Epithelial cell of proximal tubule (primary cell): ENCODE results near the gene ZNF592. TPM values are rescaled to one million over a fixed set of nuclear protein-coding genes. Genes with fewer than 3 reads are reported as not detected.

ENCODE experiments used
- DNase-seq: peaks from one replicate; pipeline ENCODE4 v3.0.0-alpha.2; 2011; ENCODE audit warnings: low read depth
- H3K4me3 ChIP-seq: 2 replicates; pipeline ENCODE4 v1.5.1; 2011; ENCODE audit warnings: low read depth, mild to moderate bottlenecking, low read length
- total RNA-seq: library from RNA; depleted of rRNA; stranded (reverse); fragments of >200 nt; gene quantifications from 2 replicates; pipeline ENCODE4 v1.2.3, GENCODE V29; 2015
- TF ChIP-seq, protein P1 (sequence below): conservative IDR thresholded peaks from 2 replicates; pipeline ENCODE4 v1.5.1; 2012; ENCODE audit warnings: low read depth, mild to moderate bottlenecking, low read length

Gene ZNF592
- total RNA-seq, 1 donor from 2014 or later, result 8.2 TPM

DNA sequence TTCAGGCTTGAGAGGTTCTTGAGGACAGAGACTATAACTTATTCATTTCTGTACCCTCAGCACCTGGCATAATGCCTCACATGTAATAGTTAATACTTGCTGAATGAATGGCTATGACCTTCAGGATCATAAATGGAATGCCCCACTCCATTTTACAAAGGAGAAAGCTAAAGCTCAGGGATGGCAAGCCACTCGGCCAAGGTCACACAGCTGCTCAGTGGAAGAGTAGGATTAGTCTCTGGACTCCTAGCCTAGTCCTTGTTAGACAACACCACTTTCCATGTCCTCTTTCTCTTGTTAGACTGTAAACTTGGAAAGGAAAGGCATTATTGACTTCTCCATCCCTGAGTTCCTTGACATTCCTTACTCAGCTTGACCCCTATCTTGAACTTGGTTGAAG is 65.5 kb downstream of the ZNF592 start:
- DNase-seq, result no peak
- TF ChIP-seq, protein P1, sequence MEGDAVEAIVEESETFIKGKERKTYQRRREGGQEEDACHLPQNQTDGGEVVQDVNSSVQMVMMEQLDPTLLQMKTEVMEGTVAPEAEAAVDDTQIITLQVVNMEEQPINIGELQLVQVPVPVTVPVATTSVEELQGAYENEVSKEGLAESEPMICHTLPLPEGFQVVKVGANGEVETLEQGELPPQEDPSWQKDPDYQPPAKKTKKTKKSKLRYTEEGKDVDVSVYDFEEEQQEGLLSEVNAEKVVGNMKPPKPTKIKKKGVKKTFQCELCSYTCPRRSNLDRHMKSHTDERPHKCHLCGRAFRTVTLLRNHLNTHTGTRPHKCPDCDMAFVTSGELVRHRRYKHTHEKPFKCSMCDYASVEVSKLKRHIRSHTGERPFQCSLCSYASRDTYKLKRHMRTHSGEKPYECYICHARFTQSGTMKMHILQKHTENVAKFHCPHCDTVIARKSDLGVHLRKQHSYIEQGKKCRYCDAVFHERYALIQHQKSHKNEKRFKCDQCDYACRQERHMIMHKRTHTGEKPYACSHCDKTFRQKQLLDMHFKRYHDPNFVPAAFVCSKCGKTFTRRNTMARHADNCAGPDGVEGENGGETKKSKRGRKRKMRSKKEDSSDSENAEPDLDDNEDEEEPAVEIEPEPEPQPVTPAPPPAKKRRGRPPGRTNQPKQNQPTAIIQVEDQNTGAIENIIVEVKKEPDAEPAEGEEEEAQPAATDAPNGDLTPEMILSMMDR, result no peak
- H3K4me3 ChIP-seq, result no peak overlapping the region

DNA sequence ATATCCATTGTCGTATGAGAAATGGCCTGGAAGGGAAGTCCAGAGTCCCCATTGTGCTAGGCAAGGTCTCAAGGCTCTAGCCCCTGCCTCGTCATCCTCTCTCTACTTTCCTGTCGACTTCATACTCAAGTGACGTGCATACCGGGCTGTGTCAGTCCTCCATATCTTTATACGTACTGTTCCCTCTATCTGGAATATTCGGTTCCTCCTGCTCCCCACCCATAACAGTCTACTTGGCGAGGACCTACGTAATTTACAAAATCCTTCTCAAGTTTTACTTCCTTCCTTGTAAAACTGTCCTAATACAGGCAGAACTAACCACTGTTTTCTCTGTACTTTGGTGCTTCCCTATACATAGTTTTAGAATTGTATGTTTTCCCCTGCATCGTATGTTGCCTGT is 66.5 kb downstream of the ZNF592 start:
- no peak overlapping the region for H3K4me3 ChIP-seq
- no peak for DNase-seq
- TF ChIP-seq, protein P1, result no peak

- TF ChIP-seq, protein P1, result no peak
- DNase-seq, result no peak
- H3K4me3 ChIP-seq, result peak within 1 kb of the TSS; percentile 42
These were observed 68.5 kb downstream of the ZNF592 start, which contains the start of gene ALPK3 for GRCh38 chr15:84816694-84817465. ALPK3 (plus strand) TSS chr15:84817356; CDS start chr15:84817453, 97 bp downstream.

GRCh38 chr15:84817466-84818081 is 69.2 kb downstream of the ZNF592 start:
- TF ChIP-seq, protein P1, result no peak
- peak overlapping the region; percentile 42 for H3K4me3 ChIP-seq
- no peak for DNase-seq

DNA sequence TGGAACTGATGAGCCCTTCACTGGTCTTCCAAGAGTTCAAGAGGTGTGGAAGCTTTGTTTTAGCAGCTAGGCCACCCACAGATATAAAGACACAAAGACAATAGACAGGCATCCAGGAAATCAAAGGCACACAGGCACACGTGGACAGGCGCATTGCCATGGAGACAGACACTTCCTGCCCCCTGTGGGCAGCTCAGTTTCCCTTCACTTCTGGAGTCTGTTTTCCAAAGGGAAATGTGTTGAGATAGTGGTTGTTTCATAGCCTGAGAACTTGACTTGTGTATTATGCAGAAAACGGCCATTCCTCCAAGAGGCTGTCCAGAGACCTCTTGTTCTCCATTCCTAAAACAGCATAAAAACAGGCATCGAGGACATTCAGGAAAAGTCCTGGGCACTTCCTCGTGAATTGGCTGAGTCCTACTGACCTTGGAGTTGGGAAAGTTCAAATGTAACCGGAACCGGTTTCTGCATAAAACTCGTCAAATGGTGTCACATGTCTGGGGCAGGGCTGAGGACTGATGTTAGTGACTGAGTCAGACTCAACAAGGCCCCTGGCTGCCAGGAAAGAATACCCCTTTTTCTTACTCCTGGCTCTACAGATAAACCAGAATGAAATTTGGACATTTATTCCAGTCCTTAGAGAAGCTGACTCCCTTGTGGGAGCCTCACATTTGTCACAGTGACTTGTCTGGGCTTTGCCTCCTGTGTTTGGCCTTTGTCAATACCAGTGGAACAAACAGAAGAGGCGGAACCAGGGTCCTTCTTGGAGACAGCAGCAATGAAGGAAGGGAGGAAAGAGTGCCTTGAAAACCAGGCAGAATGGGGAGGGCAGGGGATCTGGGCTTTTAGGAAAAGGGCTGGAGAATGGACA is 70.1 kb downstream of the ZNF592 start:
- TF ChIP-seq, protein P1, result no peak
- peak overlapping the region; percentile 42 for H3K4me3 ChIP-seq
- no peak for DNase-seq

- TF ChIP-seq, protein P1, result peak; percentile 19
- DNase-seq, result no peak
- no peak overlapping the region for H3K4me3 ChIP-seq
These were observed 70.9 kb downstream of the ZNF592 start for GRCh38 chr15:84819291-84819768.
